ENCODE measurements around the gene MRPL16.
"Not testable (repeated sequence)": the region's sequence is repeated elsewhere in the genome, so short reads cannot be mapped to it uniquely, and the experiment has no call there.

MRPL16 gene

GRCh38 chr11:59810189-59810910 is at the start of gene MRPL16:
Gene MRPL16 (minus strand): TSS chr11:59810778. CDS start chr11:59810658, 120 bp downstream.
- peak within 1 kb of the TSS; percentile 93 for H3K4me3 Mint-ChIP-seq
- peaks cover 23% of the 10 kb centered on the region for H3K36me3 Mint-ChIP-seq (ENCODE audit: low read depth)
- H3K27me3 Mint-ChIP-seq (ENCODE audit: low read depth), result no peaks in the 10 kb centered on the region

GRCh38 chr11:59859673-59860072 is 49.1 kb upstream of the MRPL16 start:
- Mint-ChIP-seq H3K9me3 (no peaks in the 10 kb centered on the region), H3K27ac (no peak overlapping the region), H3K4me3 (no peak overlapping the region), H3K4me1 (ENCODE audit: low read depth) (peaks cover 15% of the 10 kb centered on the region), H3K27me3 (ENCODE audit: low read depth) (peaks cover 8% of the 10 kb centered on the region), H3K36me3 (ENCODE audit: low read depth) (no peaks in the 10 kb centered on the region)

More at GRCh38 chr11:59810189-59810910, at the start of gene MRPL16:
- peaks cover 24% of the 10 kb centered on the region for H3K4me1 Mint-ChIP-seq (ENCODE audit: low read depth)
- peak within 1 kb of the TSS; percentile 90 for H3K27ac Mint-ChIP-seq
- no peaks in the 10 kb centered on the region for H3K9me3 Mint-ChIP-seq

- Mint-ChIP-seq H3K4me3 (peak overlapping the region; percentile 4), H3K36me3 (ENCODE audit: low read depth) (no peaks in the 10 kb centered on the region), H3K9me3 (no peaks in the 10 kb centered on the region), H3K4me1 (ENCODE audit: low read depth) (peaks cover 15% of the 10 kb centered on the region), H3K27me3 (ENCODE audit: low read depth) (peaks cover 14% of the 10 kb centered on the region), H3K27ac (peak overlapping the region; percentile 28)
Observed at GRCh38 chr11:59857439-59858434, 47.2 kb upstream of the MRPL16 start.

GRCh38 chr11:59854871-59855270 is 44.3 kb upstream of the MRPL16 start:
- Mint-ChIP-seq H3K27me3 (ENCODE audit: low read depth) (peaks cover 6% of the 10 kb centered on the region), H3K36me3 (ENCODE audit: low read depth) (no peaks in the 10 kb centered on the region), H3K9me3 (no peaks in the 10 kb centered on the region), H3K4me1 (ENCODE audit: low read depth) (peaks cover 15% of the 10 kb centered on the region), H3K27ac (no peak overlapping the region), H3K4me3 (no peak overlapping the region)

- not testable (repeated sequence) for H3K9me3 Mint-ChIP-seq; H3K27me3 Mint-ChIP-seq (ENCODE audit: low read depth); H3K4me1 Mint-ChIP-seq (ENCODE audit: low read depth); H3K4me3 Mint-ChIP-seq; H3K36me3 Mint-ChIP-seq (ENCODE audit: low read depth); H3K27ac Mint-ChIP-seq
Observed at GRCh38 chr11:59851416-59851815, 40.8 kb upstream of the MRPL16 start.

GRCh38 chr11:59849551-59849950 is 39.0 kb upstream of the MRPL16 start:
- not testable (repeated sequence) for H3K9me3 Mint-ChIP-seq; H3K4me3 Mint-ChIP-seq; H3K36me3 Mint-ChIP-seq (ENCODE audit: low read depth); H3K4me1 Mint-ChIP-seq (ENCODE audit: low read depth); H3K27ac Mint-ChIP-seq
- peaks cover 12% of the 10 kb centered on the region for H3K27me3 Mint-ChIP-seq (ENCODE audit: low read depth)

- peaks cover 9% of the 10 kb centered on the region for H3K27me3 Mint-ChIP-seq (ENCODE audit: low read depth)
- H3K27ac Mint-ChIP-seq, result no peak overlapping the region
- H3K4me1 Mint-ChIP-seq (ENCODE audit: low read depth), result no peaks in the 10 kb centered on the region
- H3K36me3 Mint-ChIP-seq (ENCODE audit: low read depth), result no peaks in the 10 kb centered on the region
- no peak overlapping the region for H3K4me3 Mint-ChIP-seq
- no peaks in the 10 kb centered on the region for H3K9me3 Mint-ChIP-seq
Observed at GRCh38 chr11:59849129-59849528, 38.6 kb upstream of the MRPL16 start.

- not testable (repeated sequence) for H3K4me1 Mint-ChIP-seq (ENCODE audit: low read depth); H3K27me3 Mint-ChIP-seq (ENCODE audit: low read depth); H3K9me3 Mint-ChIP-seq; H3K4me3 Mint-ChIP-seq; H3K27ac Mint-ChIP-seq; H3K36me3 Mint-ChIP-seq (ENCODE audit: low read depth)
Observed at GRCh38 chr11:59848439-59848838, 37.9 kb upstream of the MRPL16 start.

GRCh38 chr11:59847626-59848025 is 37.0 kb upstream of the MRPL16 start:
- no peaks in the 10 kb centered on the region for H3K4me1 Mint-ChIP-seq (ENCODE audit: low read depth)
- H3K36me3 Mint-ChIP-seq (ENCODE audit: low read depth), result no peaks in the 10 kb centered on the region
- H3K27ac Mint-ChIP-seq, result no peak overlapping the region
- H3K4me3 Mint-ChIP-seq, result no peak overlapping the region
- H3K9me3 Mint-ChIP-seq, result no peaks in the 10 kb centered on the region
- peaks cover 6% of the 10 kb centered on the region for H3K27me3 Mint-ChIP-seq (ENCODE audit: low read depth)

- H3K27ac Mint-ChIP-seq, result no peak overlapping the region
- no peak overlapping the region for H3K4me3 Mint-ChIP-seq
- H3K9me3 Mint-ChIP-seq, result no peaks in the 10 kb centered on the region
- peaks cover 10% of the 10 kb centered on the region for H3K27me3 Mint-ChIP-seq (ENCODE audit: low read depth)
- no peaks in the 10 kb centered on the region for H3K36me3 Mint-ChIP-seq (ENCODE audit: low read depth)
- H3K4me1 Mint-ChIP-seq (ENCODE audit: low read depth), result no peaks in the 10 kb centered on the region
Observed at GRCh38 chr11:59846556-59846955, 36.0 kb upstream of the MRPL16 start.

- Mint-ChIP-seq H3K4me1 (ENCODE audit: low read depth) (no peaks in the 10 kb centered on the region), H3K9me3 (no peaks in the 10 kb centered on the region), H3K27ac (no peak within 1 kb of the TSS), H3K27me3 (ENCODE audit: low read depth) (peaks cover 10% of the 10 kb centered on the region), H3K4me3 (no peak within 1 kb of the TSS), H3K36me3 (ENCODE audit: low read depth) (no peaks in the 10 kb centered on the region)
Observed at GRCh38 chr11:59845399-59845798, 34.8 kb upstream of the MRPL16 start, which contains the start of gene CBLIF. Gene CBLIF (minus strand): TSS chr11:59845499. CDS start chr11:59845453, 46 bp downstream.

- H3K9me3 Mint-ChIP-seq, result no peaks in the 10 kb centered on the region
- H3K36me3 Mint-ChIP-seq (ENCODE audit: low read depth), result no peaks in the 10 kb centered on the region
- peaks cover 10% of the 10 kb centered on the region for H3K27me3 Mint-ChIP-seq (ENCODE audit: low read depth)
- no peak overlapping the region for H3K27ac Mint-ChIP-seq
- no peak overlapping the region for H3K4me3 Mint-ChIP-seq
- H3K4me1 Mint-ChIP-seq (ENCODE audit: low read depth), result no peaks in the 10 kb centered on the region
Observed at GRCh38 chr11:59842316-59842715, 31.7 kb upstream of the MRPL16 start.

- no peaks in the 10 kb centered on the region for H3K9me3 Mint-ChIP-seq
- H3K4me3 Mint-ChIP-seq, result no peak overlapping the region
- peaks cover 8% of the 10 kb centered on the region for H3K27me3 Mint-ChIP-seq (ENCODE audit: low read depth)
- H3K36me3 Mint-ChIP-seq (ENCODE audit: low read depth), result no peaks in the 10 kb centered on the region
- H3K27ac Mint-ChIP-seq, result no peak overlapping the region
- no peaks in the 10 kb centered on the region for H3K4me1 Mint-ChIP-seq (ENCODE audit: low read depth)
Observed at GRCh38 chr11:59841514-59841913, 30.9 kb upstream of the MRPL16 start.

GRCh38 chr11:59839615-59840014 is 29.0 kb upstream of the MRPL16 start:
- H3K9me3 Mint-ChIP-seq, result no peaks in the 10 kb centered on the region
- no peaks in the 10 kb centered on the region for H3K36me3 Mint-ChIP-seq (ENCODE audit: low read depth)
- H3K27ac Mint-ChIP-seq, result no peak overlapping the region
- H3K27me3 Mint-ChIP-seq (ENCODE audit: low read depth), result peaks cover 4% of the 10 kb centered on the region
- no peaks in the 10 kb centered on the region for H3K4me1 Mint-ChIP-seq (ENCODE audit: low read depth)
- no peak overlapping the region for H3K4me3 Mint-ChIP-seq

GRCh38 chr11:59833602-59834001 is 23.0 kb upstream of the MRPL16 start:
- Mint-ChIP-seq H3K9me3 (no peaks in the 10 kb centered on the region), H3K27me3 (ENCODE audit: low read depth) (no peaks in the 10 kb centered on the region), H3K27ac (no peak overlapping the region), H3K4me1 (ENCODE audit: low read depth) (no peaks in the 10 kb centered on the region), H3K4me3 (no peak overlapping the region), H3K36me3 (ENCODE audit: low read depth) (no peaks in the 10 kb centered on the region)

Measured in T-helper 1 cell treated with Interleukin-12 subunit alpha and Interleukin-12 subunit beta and Interleukin-4 antibody, amounts not matched to agents 30 μg/mL and 1 μg/mL, for 36 hours (primary cell).